HG03103 (cell line): ENCODE results near the gene PRIMPOL.
"Not testable (repeated sequence)": the region's sequence is repeated elsewhere in the genome, so short reads cannot be mapped to it uniquely, and the experiment has no call there.

Experiments
- ATAC-seq: cut with Tn5 transposase; IDR thresholded peaks from one replicate; pipeline ENCODE4 v1.9.1; 2021; ENCODE audit warnings: low read depth; ENCODE audit not compliant: unreplicated experiment

The PRIMPOL gene

GRCh38 chr4:184649026-184649970, at the start of gene PRIMPOL, which contains the start of gene CASP3:
Gene PRIMPOL, plus strand, starts transcription at chr4:184649738. Its CDS starts 7,403 bp downstream, at chr4:184657141.
Gene CASP3, minus strand, starts transcription at chr4:184649447. Its CDS starts 10,994 bp downstream, at chr4:184638453.
- ATAC-seq = peak; percentile 84

GRCh38 chr4:184600982-184601381, 48.6 kb upstream of the PRIMPOL start:
- ATAC-seq = not testable (repeated sequence)

GRCh38 chr4:184602857-184603256, 46.7 kb upstream of the PRIMPOL start:
- ATAC-seq = not testable (repeated sequence)

GRCh38 chr4:184607429-184607828, 42.1 kb upstream of the PRIMPOL start:
- ATAC-seq = not testable (repeated sequence)

GRCh38 chr4:184612074-184612473, 37.5 kb upstream of the PRIMPOL start:
- no peak for ATAC-seq

- no peak for ATAC-seq
Measured at GRCh38 chr4:184613405-184613804, 36.1 kb upstream of the PRIMPOL start.

GRCh38 chr4:184614509-184614908, 35.0 kb upstream of the PRIMPOL start:
- ATAC-seq = no peak

GRCh38 chr4:184616168-184616567, 33.4 kb upstream of the PRIMPOL start:
- not testable (repeated sequence) for ATAC-seq

GRCh38 chr4:184616633-184617551, 32.6 kb upstream of the PRIMPOL start:
- peak; percentile 74 for ATAC-seq

GRCh38 chr4:184617600-184618196, 31.8 kb upstream of the PRIMPOL start:
- no peak for ATAC-seq

GRCh38 chr4:184620212-184620867, 29.2 kb upstream of the PRIMPOL start:
- ATAC-seq = no peak

- ATAC-seq = no peak
Measured at GRCh38 chr4:184621518-184621917, 28.0 kb upstream of the PRIMPOL start.

GRCh38 chr4:184624504-184624903, 25.0 kb upstream of the PRIMPOL start:
- ATAC-seq = not testable (repeated sequence)

GRCh38 chr4:184624972-184625554, 24.5 kb upstream of the PRIMPOL start:
- no peak for ATAC-seq

GRCh38 chr4:184625783-184626596, 23.5 kb upstream of the PRIMPOL start:
- ATAC-seq = not testable (repeated sequence)

- no peak for ATAC-seq
Measured at GRCh38 chr4:184628103-184628502, 21.4 kb upstream of the PRIMPOL start.

GRCh38 chr4:184632842-184633241, 16.7 kb upstream of the PRIMPOL start:
- ATAC-seq = no peak

GRCh38 chr4:184635381-184635780, 14.2 kb upstream of the PRIMPOL start:
- no peak for ATAC-seq

GRCh38 chr4:184636144-184636543, 13.4 kb upstream of the PRIMPOL start:
- ATAC-seq = no peak
